Spleen (tissue), 11 donors: ENCODE data around the gene STXBP6. TPM values are rescaled to one million over a fixed set of nuclear protein-coding genes. Genes with fewer than 3 reads are reported as not detected.

ENCODE experiments used
- DNase-seq: peaks from one replicate; pipeline ENCODE4 v3.0.0-alpha.2; 2020
- H3K27ac ChIP-seq, 8 donors: fragments of 200-600 bp; sonication (generic) in 7 of 8; 1 replicate in 4 of 8; 2 replicates in 4 of 8; pipeline versions ENCODE4 v1.5.0 to v1.8.0; 2016 to 2021; ENCODE audit warnings: inconsistent platforms in 4 of 8, mild to moderate bottlenecking in 4 of 8, moderate library complexity in 1 of 8
- H3K27me3 ChIP-seq, 7 donors: fragments of 200-600 bp; sonication (generic) in 6 of 7; replicated peaks in 1 of 7; 1 replicate in 4 of 7; 2 replicates in 3 of 7; pipeline versions ENCODE4 v1.5.0 to v1.8.0; 2016 to 2021; ENCODE audit warnings: inconsistent platforms in 3 of 7, mild to moderate bottlenecking in 1 of 7
- H3K36me3 ChIP-seq, 6 donors: fragments of 200-600 bp; sonication (generic) in 5 of 6; 1 replicate in 4 of 6; 2 replicates in 2 of 6; pipeline versions ENCODE4 v1.5.0 to v1.8.0; 2016 to 2021; ENCODE audit warnings: inconsistent platforms in 2 of 6
- H3K4me1 ChIP-seq, 6 donors: fragments of 200-600 bp; sonication (generic) in 5 of 6; 1 replicate in 3 of 6; 2 replicates in 3 of 6; pipeline versions ENCODE4 v1.5.0 to v1.8.0; 2016 to 2021; ENCODE audit warnings: inconsistent platforms in 3 of 6
- H3K4me3 ChIP-seq, 8 donors: fragments of 200-600 bp; sonication (generic) in 7 of 8; 1 replicate in 4 of 8; 2 replicates in 4 of 8; pipeline versions ENCODE4 v1.5.0 to v1.8.0; 2016 to 2021; ENCODE audit warnings: inconsistent platforms in 4 of 8, mild to moderate bottlenecking in 4 of 8, moderate library complexity in 2 of 8
- H3K9me3 ChIP-seq, 8 donors: fragments of 200-600 bp; sonication (generic) in 7 of 8; 1 replicate in 4 of 8; 2 replicates in 4 of 8; pipeline versions ENCODE4 v1.5.0 to v1.8.0; 2016 to 2021; ENCODE audit warnings: inconsistent platforms in 4 of 8
- CTCF ChIP-seq, 11 experiments: fragments of 200-600 bp in 7 of 11; fragments of 450-650 bp in 4 of 11; sonication (generic) in 4 of 11; IDR thresholded peaks in 8 of 11; conservative IDR thresholded peaks in 3 of 11; 1 replicate in 7 of 11; 2 replicates in 4 of 11; pipeline versions ENCODE4 v1.4.0 to v1.8.0; 2016 to 2021; ENCODE audit warnings: antibody characterized with exemption in 11 of 11, inconsistent platforms in 4 of 11, mild to moderate bottlenecking in 1 of 11
- POLR2A ChIP-seq, 3 donors: fragments of 450-650 bp; IDR thresholded peaks; one replicate each; pipeline ENCODE4 v1.5.1; 2017; ENCODE audit warnings: antibody characterized with exemption in 3 of 3, mild to moderate bottlenecking in 1 of 3
- POLR2AphosphoS5 ChIP-seq, 3 donors: sonication (generic); formaldehyde crosslinking; IDR thresholded peaks; one replicate each; pipeline ENCODE4 v1.5.1; 2017; ENCODE audit warnings: antibody characterized with exemption in 3 of 3
- WGBS, 5 donors: extraction: QIAGEN DNeasy Blood & Tissue Kit in 3 of 5; methylation state at CpG; one replicate each; pipeline versions ENCODE4 v1.1.5 to v1.1.7; 2013 to 2018; 5-methylcytosine and 5-hydroxymethylcytosine counted together
- intact Hi-C: fragments of 100-400 bp; cut with DNase I; formaldehyde crosslinking; loops from one replicate; pipeline ENCODE4 v1.15.0; 2023; ENCODE audit warnings: low total_unique reads
- polyA plus RNA-seq, 3 donors: library from polyadenylated mRNA; stranded (reverse); fragments of 200-250 nt; gene quantifications; one replicate each; pipeline ENCODE4 v1.2.1, GENCODE V29; 2013
- total RNA-seq, 7 donors: library from RNA; depleted of rRNA in 3 of 7; stranded (reverse); fragments of >200 nt in 3 of 7; fragmentation: NEBNext Ultra II Directional in 4 of 7; extraction: Animal tissue kit (Norgen Biotek cat#: 25700) in 4 of 7; gene quantifications; one replicate each; pipeline versions ENCODE4 v1.1.0 to v1.2.1, GENCODE V29; 2016 to 2021
- donor health status: healthy with polysubstance abuse.
- donor health status: DM: no; HTN: no; CAD: no; lungs with moderate emphysema.
- donor health status: DM: no; HTN: no; CAD: no.
- donor health status: Bipolar disorder and iron deficiency.
- donor health status: healthy.
- donor health status: DM: no; HTN: no; CAD: no.
- donor health status: DM: yes; HTN: yes; CAD: no.

Gene STXBP6
- total and polyA plus RNA-seq, 10 donors, result 0.76 to 1.4 (median 0.87) TPM

GRCh38 chr14:24988760-24989159 lies 61.2 kb downstream of the STXBP6 start:
- no peaks in the 10 kb centered on the region for H3K4me1 ChIP-seq
- intact Hi-C loops, result no loop called here
- no peak for DNase-seq
- H3K36me3 ChIP-seq, result no peaks in the 10 kb centered on the region
- H3K27ac ChIP-seq, result no peak overlapping the region
- WGBS, 5 donors, result 25 to 46% (median 44%) methylated on average over 5 of the region's 5 CpGs
- TF ChIP-seq POLR2AphosphoS5 (IDR thresholded peaks at IDR 0.05) (no peak), CTCF (IDR thresholded peaks at IDR 0.05 in 8 of 11, conservative IDR thresholded peaks at IDR 0.05 in 3 of 11) (no peak), POLR2A (IDR thresholded peaks at IDR 0.05) (no peak)
- H3K9me3 ChIP-seq, result no peaks in the 10 kb centered on the region
- no peak overlapping the region for H3K4me3 ChIP-seq
- H3K27me3 ChIP-seq, result peaks cover 0 to 5% (median 0%) of the 10 kb centered on the region in 7 donors

GRCh38 chr14:24986206-24986893 lies 63.6 kb downstream of the STXBP6 start:
- no peaks in the 10 kb centered on the region for H3K9me3 ChIP-seq
- no peak overlapping the region for H3K4me3 ChIP-seq
- H3K36me3 ChIP-seq, result no peaks in the 10 kb centered on the region
- TF ChIP-seq CTCF (IDR thresholded peaks at IDR 0.05 in 8 of 11, conservative IDR thresholded peaks at IDR 0.05 in 3 of 11) (no peak), POLR2AphosphoS5 (IDR thresholded peaks at IDR 0.05) (no peak), POLR2A (IDR thresholded peaks at IDR 0.05) (no peak)
- no peak overlapping the region for H3K27ac ChIP-seq
- WGBS, 5 donors, result 88 to 96% (median 92%) methylated on average over 4 of the region's 4 CpGs
- H3K27me3 ChIP-seq, result peaks cover 0 to 5% (median 0%) of the 10 kb centered on the region in 7 donors
- intact Hi-C loops, result no loop called here
- DNase-seq, result no peak
- no peaks in the 10 kb centered on the region for H3K4me1 ChIP-seq

- intact Hi-C loops, result no loop called here
- Histone ChIP-seq H3K4me3 (no peak overlapping the region), H3K4me1 (no peaks in the 10 kb centered on the region), H3K27ac (no peak overlapping the region), H3K27me3 (peaks cover 0 to 5% (median 0%) of the 10 kb centered on the region in 7 donors), H3K9me3 (no peaks in the 10 kb centered on the region), H3K36me3 (no peaks in the 10 kb centered on the region)
- WGBS, 5 donors, result 35 to 54% (median 47%) methylated on average over 6 of the region's 6 CpGs
- no peak for TF ChIP-seq CTCF (IDR thresholded peaks at IDR 0.05 in 8 of 11, conservative IDR thresholded peaks at IDR 0.05 in 3 of 11)
- TF ChIP-seq POLR2AphosphoS5 (IDR thresholded peaks at IDR 0.05), result no peak
- TF ChIP-seq POLR2A (IDR thresholded peaks at IDR 0.05), result no peak
- no peak for DNase-seq
Measured at GRCh38 chr14:24984846-24985589, 64.9 kb downstream of the STXBP6 start.

GRCh38 chr14:24982472-24983155 lies 67.3 kb downstream of the STXBP6 start:
- WGBS, 5 donors, result 77 to 90% (median 82%) methylated on average over 6 of the region's 6 CpGs
- no peak overlapping the region for H3K27ac ChIP-seq

More at GRCh38 chr14:24982472-24983155, 67.3 kb downstream of the STXBP6 start:
- no peak for DNase-seq
- Histone ChIP-seq H3K36me3 (no peaks in the 10 kb centered on the region), H3K9me3 (no peaks in the 10 kb centered on the region), H3K4me1 (no peaks in the 10 kb centered on the region), H3K27me3 (peaks cover 0 to 5% (median 0%) of the 10 kb centered on the region in 7 donors), H3K4me3 (no peak overlapping the region)
- intact Hi-C loops, result no loop called here
- TF ChIP-seq POLR2AphosphoS5 (IDR thresholded peaks at IDR 0.05) (no peak), POLR2A (IDR thresholded peaks at IDR 0.05) (no peak), CTCF (IDR thresholded peaks at IDR 0.05 in 8 of 11, conservative IDR thresholded peaks at IDR 0.05 in 3 of 11) (no peak)
